Caco-2 (cell line): ENCODE measurements around the gene B4GALT4. TPM values are rescaled to one million over a fixed set of nuclear protein-coding genes. Genes with fewer than 3 reads are reported as not detected.

Experiments
- BruUV-seq: library from RNA; stranded (reverse); fragments of 400-500 nt; replicated peaks from 2 replicates; lab custom pipeline; 2021; lab: Mats Ljungman, UMichigan
- CTCF ChIA-PET: fragments of 300-600 bp; sonication (Branson Sonifier 250); formaldehyde crosslinking; loops from one replicate; lab custom pipeline; 2022; ENCODE audit warnings: antibody characterized with exemption; lab: Charles Lee
- POLR2A ChIA-PET: fragments of 300-600 bp; sonication (Branson Sonifier 250); formaldehyde crosslinking; loops from one replicate; lab custom pipeline; 2022; ENCODE audit warnings: antibody characterized with exemption; lab: Charles Lee
- DNase-seq, 2 experiments: peaks; one replicate each; pipeline versions ENCODE4 v3.0.0 to v3.0.0-alpha.2; 2020 to 2022
- H3K27me3 ChIP-seq: replicated peaks from 2 replicates; pipeline ENCODE4 v1.6.0; 2011; ENCODE audit warnings: low read length; ENCODE audit not compliant: control insufficient read depth, insufficient read depth
- H3K36me3 ChIP-seq: 2 replicates; pipeline ENCODE4 v1.5.1; 2011; ENCODE audit warnings: low read length; ENCODE audit not compliant: control insufficient read depth, insufficient read depth
- H3K4me1 ChIP-seq: fragments of 250-450 bp; sonication (Bioruptor Pico); 2 replicates; pipeline ENCODE4 v1.5.1; 2020; ENCODE audit warnings: mild to moderate bottlenecking
- H3K4me3 ChIP-seq: 2 replicates; pipeline ENCODE4 v1.5.1; 2011; ENCODE audit warnings: low read depth, mild to moderate bottlenecking, control low read depth, low read length
- H3K9me3 ChIP-seq: fragments of 250-450 bp; sonication (Bioruptor Pico); 2 replicates; pipeline ENCODE4 v1.5.1; 2020; ENCODE audit warnings: mild to moderate bottlenecking, moderate library complexity
- H3K27ac Mint-ChIP-seq: one replicate; pipeline ENCODE4 v1.8.0; 2022; ENCODE audit warnings: mixed read lengths; ENCODE audit not compliant: unreplicated experiment
- H3K27me3 Mint-ChIP-seq: one replicate; pipeline ENCODE4 v1.8.0; 2022; ENCODE audit warnings: mixed read lengths; ENCODE audit not compliant: insufficient read depth, unreplicated experiment
- H3K36me3 Mint-ChIP-seq: one replicate; pipeline ENCODE4 v1.8.0; 2022; ENCODE audit warnings: mild to moderate bottlenecking, mixed read lengths; ENCODE audit not compliant: insufficient read depth, unreplicated experiment
- H3K4me1 Mint-ChIP-seq: one replicate; pipeline ENCODE4 v1.8.0; 2022; ENCODE audit warnings: low read depth, mixed read lengths; ENCODE audit not compliant: unreplicated experiment
- H3K4me3 Mint-ChIP-seq: one replicate; pipeline ENCODE4 v1.8.0; 2022; ENCODE audit warnings: mild to moderate bottlenecking, moderate library complexity, mixed read lengths; ENCODE audit not compliant: unreplicated experiment
- H3K9me3 Mint-ChIP-seq: one replicate; pipeline ENCODE4 v1.8.0; 2022; ENCODE audit warnings: mixed read lengths; ENCODE audit not compliant: unreplicated experiment
- intact Hi-C: fragments of 100-400 bp; cut with micrococcal nuclease; formaldehyde crosslinking; loops from one replicate; pipeline ENCODE4 v1.10.0; 2022; ENCODE audit not compliant: unreplicated experiment
- total RNA-seq: library from RNA; stranded (reverse); gene quantifications from 2 replicates; pipeline ENCODE4 v1.2.3, GENCODE V29; 2022
- TF ChIP-seq, protein P1 (sequence below), 2 experiments: fragments of 200-600 bp in 1 of 2; IDR thresholded peaks; 1 replicate in 1 of 2; 2 replicates in 1 of 2; pipeline versions ENCODE4 v1.5.1 to v1.8.0; 2011 to 2022; ENCODE audit warnings: antibody characterized with exemption in 1 of 2, control low read depth in 1 of 2, inconsistent platforms in 1 of 2, low read depth in 1 of 2, low read length in 1 of 2, mild to moderate bottlenecking in 1 of 2, moderate library complexity in 1 of 2; ENCODE audit not compliant: insufficient read depth in 1 of 2, severe bottlenecking in 1 of 2, unreplicated experiment in 1 of 2

Gene B4GALT4
- total RNA-seq, 1 experiment from 2014 or later: 59.7 TPM

DNA sequence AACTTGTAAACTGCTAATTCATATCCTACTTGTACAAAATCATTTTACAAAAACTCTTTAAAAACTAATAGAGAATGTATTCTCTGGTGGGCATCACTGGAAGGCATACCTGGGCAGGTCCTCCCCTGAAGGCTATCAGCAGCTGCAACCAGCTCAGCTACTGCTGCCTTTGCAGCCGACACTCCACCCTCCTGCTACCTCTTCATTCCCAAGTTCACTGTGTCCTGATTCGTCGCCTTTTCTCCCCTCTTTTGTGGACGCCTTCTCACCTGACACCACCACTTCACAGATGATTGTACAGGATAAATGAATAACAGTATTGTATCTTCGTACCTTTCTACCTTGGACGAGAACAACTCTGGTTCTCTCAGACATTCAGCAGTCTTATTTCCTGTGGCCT lies 28.9 kb downstream of the B4GALT4 start:
- BruUV-seq: TSS peak; percentile 76
- H3K36me3 ChIP-seq: peaks cover 2% of the 10 kb centered on the region; the same call in 1 of the 2 replicates

DNA sequence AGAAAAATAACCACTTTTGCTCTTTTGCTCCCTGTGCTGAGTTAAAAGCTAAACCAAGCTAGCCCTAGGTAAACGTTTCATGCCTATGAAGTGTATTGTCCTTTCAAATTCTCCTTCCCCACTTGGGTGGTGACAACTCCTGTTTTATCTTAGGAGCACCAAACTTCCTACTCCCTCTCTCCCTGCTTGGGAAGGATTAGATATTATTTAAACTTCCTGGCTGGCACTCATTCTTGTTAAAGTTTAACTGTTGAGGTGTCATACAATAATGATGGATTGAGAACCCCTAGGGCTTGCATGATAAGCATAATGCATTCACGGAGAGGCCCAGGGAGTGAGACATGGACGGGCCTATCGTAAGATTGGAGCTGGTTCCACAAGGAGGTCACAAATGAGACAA lies 29.5 kb downstream of the B4GALT4 start:
- peak overlapping the region; percentile 68 for H3K27ac Mint-ChIP-seq
- H3K4me1 Mint-ChIP-seq: peaks cover 31% of the 10 kb centered on the region
- H3K4me3 Mint-ChIP-seq: peak overlapping the region; percentile 60
- intact Hi-C loops: loop anchor here (1.0 kb wide), 4 partner anchors 26 to 66 kb away; partner anchors contain the start of gene B4GALT4
- TF ChIP-seq, protein P1, sequence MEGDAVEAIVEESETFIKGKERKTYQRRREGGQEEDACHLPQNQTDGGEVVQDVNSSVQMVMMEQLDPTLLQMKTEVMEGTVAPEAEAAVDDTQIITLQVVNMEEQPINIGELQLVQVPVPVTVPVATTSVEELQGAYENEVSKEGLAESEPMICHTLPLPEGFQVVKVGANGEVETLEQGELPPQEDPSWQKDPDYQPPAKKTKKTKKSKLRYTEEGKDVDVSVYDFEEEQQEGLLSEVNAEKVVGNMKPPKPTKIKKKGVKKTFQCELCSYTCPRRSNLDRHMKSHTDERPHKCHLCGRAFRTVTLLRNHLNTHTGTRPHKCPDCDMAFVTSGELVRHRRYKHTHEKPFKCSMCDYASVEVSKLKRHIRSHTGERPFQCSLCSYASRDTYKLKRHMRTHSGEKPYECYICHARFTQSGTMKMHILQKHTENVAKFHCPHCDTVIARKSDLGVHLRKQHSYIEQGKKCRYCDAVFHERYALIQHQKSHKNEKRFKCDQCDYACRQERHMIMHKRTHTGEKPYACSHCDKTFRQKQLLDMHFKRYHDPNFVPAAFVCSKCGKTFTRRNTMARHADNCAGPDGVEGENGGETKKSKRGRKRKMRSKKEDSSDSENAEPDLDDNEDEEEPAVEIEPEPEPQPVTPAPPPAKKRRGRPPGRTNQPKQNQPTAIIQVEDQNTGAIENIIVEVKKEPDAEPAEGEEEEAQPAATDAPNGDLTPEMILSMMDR (IDR thresholded peaks at IDR 0.05; ENCODE audit: insufficient read depth in 1 of 2, low read depth in 1 of 2, low read length in 1 of 2, severe bottlenecking in 1 of 2, unreplicated experiment in 1 of 2): no peak
- CTCF ChIA-PET: interaction anchor here (0.6 to 2.4 kb wide), 3 partner anchors 30 to 470 kb away, joined by 4 to 30 read pairs (median 10); partner anchors contain the start of gene B4GALT4
- BruUV-seq: no TSS peak
- no peaks in the 10 kb centered on the region for H3K9me3 ChIP-seq
- POLR2A ChIA-PET: interaction anchor here (0.5 to 2.1 kb wide), 9 partner anchors 9 to 253 kb away, joined by 3 to 25 read pairs (median 7); partner anchors contain the start of gene B4GALT4
- no peak overlapping the region for H3K4me3 ChIP-seq
- H3K9me3 Mint-ChIP-seq: no peaks in the 10 kb centered on the region
- H3K4me1 ChIP-seq: peaks cover 36% of the 10 kb centered on the region
- peaks cover 2% of the 10 kb centered on the region; the same call in 1 of the 2 replicates for H3K36me3 ChIP-seq
- H3K27me3 ChIP-seq: no peaks in the 10 kb centered on the region
- no peaks in the 10 kb centered on the region for H3K27me3 Mint-ChIP-seq
- DNase-seq: peak; percentile 72 to 81
- H3K36me3 Mint-ChIP-seq: peaks cover 84% of the 10 kb centered on the region

More for the DNA sequence above, 28.9 kb downstream of the B4GALT4 start:
- Mint-ChIP-seq H3K4me1 (peaks cover 31% of the 10 kb centered on the region), H3K27ac (peak overlapping the region; percentile 68), H3K9me3 (no peaks in the 10 kb centered on the region), H3K27me3 (no peaks in the 10 kb centered on the region), H3K36me3 (peaks cover 82% of the 10 kb centered on the region), H3K4me3 (peak overlapping the region; percentile 3)
- Histone ChIP-seq H3K4me1 (peaks cover 30% of the 10 kb centered on the region), H3K9me3 (no peaks in the 10 kb centered on the region), H3K27me3 (no peaks in the 10 kb centered on the region), H3K4me3 (no peak overlapping the region)
- POLR2A ChIA-PET: interaction anchor here (0.5 to 2.1 kb wide), 5 partner anchors 21 to 50 kb away, joined by 3 to 25 read pairs (median 3); partner anchors contain the start of gene B4GALT4
- no peak for DNase-seq
- CTCF ChIA-PET: interaction anchor here (0.8 to 2.4 kb wide), 2 partner anchors 29 to 469 kb away, joined by 4 to 30 read pairs; partner anchors contain the start of gene B4GALT4
- TF ChIP-seq, protein P1 (IDR thresholded peaks at IDR 0.05; ENCODE audit: insufficient read depth in 1 of 2, low read depth in 1 of 2, low read length in 1 of 2, severe bottlenecking in 1 of 2, unreplicated experiment in 1 of 2): no peak
- intact Hi-C loops: loop anchor here (1.0 kb wide), 4 partner anchors 27 to 67 kb away; partner anchors contain the start of gene B4GALT4

DNA sequence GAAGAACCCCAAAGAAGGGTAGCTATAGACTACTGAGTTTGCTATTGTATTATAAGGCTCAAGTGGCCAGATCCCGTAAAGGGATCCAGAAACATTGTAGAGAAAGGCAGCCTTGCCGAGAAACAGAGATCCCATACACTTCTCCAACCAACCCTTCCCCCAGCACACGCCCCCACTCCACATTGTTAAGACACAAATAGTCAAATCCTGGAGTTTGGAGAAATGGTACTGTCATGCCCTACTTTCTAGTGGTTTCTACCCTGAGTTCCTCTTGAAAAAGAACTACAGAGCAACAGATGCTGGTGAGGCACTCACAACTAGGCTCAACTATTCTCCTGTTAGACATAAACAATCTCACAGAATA lies 33.2 kb downstream of the B4GALT4 start:
- Histone ChIP-seq H3K4me3 (no peak overlapping the region), H3K4me1 (peaks cover 35% of the 10 kb centered on the region), H3K36me3 (0 out of 2 replicates have a peak, but pooled peaks cover 2% of the 10 kb centered on the region), H3K9me3 (no peaks in the 10 kb centered on the region), H3K27me3 (no peaks in the 10 kb centered on the region; the same call in 1 of the 2 replicates)
- Mint-ChIP-seq H3K27ac (no peak overlapping the region), H3K36me3 (peaks cover 71% of the 10 kb centered on the region), H3K27me3 (no peaks in the 10 kb centered on the region), H3K9me3 (no peaks in the 10 kb centered on the region), H3K4me3 (no peak overlapping the region), H3K4me1 (peaks cover 19% of the 10 kb centered on the region)
- TF ChIP-seq, protein P1 (IDR thresholded peaks at IDR 0.05; ENCODE audit: insufficient read depth in 1 of 2, low read depth in 1 of 2, low read length in 1 of 2, severe bottlenecking in 1 of 2, unreplicated experiment in 1 of 2): no peak
- intact Hi-C loops: no loop called here
- no TSS peak for BruUV-seq
- no peak for DNase-seq
- CTCF ChIA-PET: no interaction called here
- POLR2A ChIA-PET: no interaction called here
